GM19035 (cell line): ENCODE data around the gene ZNF283.
"Not testable (repeated sequence)": the region's sequence is repeated elsewhere in the genome, so short reads cannot be mapped to it uniquely, and the experiment has no call there.

Source experiments
- ATAC-seq: cut with Tn5 transposase; IDR thresholded peaks from one replicate; pipeline ENCODE4 v1.9.1; 2021; ENCODE audit not compliant: unreplicated experiment

ZNF283 gene

GRCh38 chr19:43799502-43800142, 27.5 kb upstream of the ZNF283 start:
- ATAC-seq, result no peak

- ATAC-seq, result no peak
Observed at GRCh38 chr19:43802216-43802951, 24.7 kb upstream of the ZNF283 start, which contains the start of gene LYPD5. Gene LYPD5 (minus strand): TSS chr19:43802447. CDS start chr19:43802380, 67 bp downstream.

GRCh38 chr19:43804432-43804831, 22.7 kb upstream of the ZNF283 start:
- no peak for ATAC-seq

- not testable (repeated sequence) for ATAC-seq
Observed at GRCh38 chr19:43806401-43806800, 20.7 kb upstream of the ZNF283 start.

- no peak for ATAC-seq
Observed at GRCh38 chr19:43806848-43807247, 20.3 kb upstream of the ZNF283 start.

- no peak for ATAC-seq
Observed at GRCh38 chr19:43807651-43808050, 19.5 kb upstream of the ZNF283 start.

- ATAC-seq, result no peak
Observed at GRCh38 chr19:43809762-43810696, 17.1 kb upstream of the ZNF283 start.

- ATAC-seq, result no peak
Observed at GRCh38 chr19:43811837-43812236, 15.3 kb upstream of the ZNF283 start.

GRCh38 chr19:43812259-43812658, 14.9 kb upstream of the ZNF283 start:
- ATAC-seq, result no peak

- no peak for ATAC-seq
Observed at GRCh38 chr19:43812688-43813087, 14.4 kb upstream of the ZNF283 start.

GRCh38 chr19:43814663-43815352, 12.3 kb upstream of the ZNF283 start:
- no peak for ATAC-seq

- ATAC-seq, result not testable (repeated sequence)
Observed at GRCh38 chr19:43817454-43817853, 9.7 kb upstream of the ZNF283 start.

GRCh38 chr19:43818500-43818899, 8.6 kb upstream of the ZNF283 start:
- no peak for ATAC-seq

- no peak for ATAC-seq
Observed at GRCh38 chr19:43820098-43820883, 6.8 kb upstream of the ZNF283 start.

- ATAC-seq, result no peak
Observed at GRCh38 chr19:43820884-43821215, 6.3 kb upstream of the ZNF283 start.

- ATAC-seq, result not testable (repeated sequence)
Observed at GRCh38 chr19:43823856-43824255, 3.3 kb upstream of the ZNF283 start.

- not testable (repeated sequence) for ATAC-seq
Observed at GRCh38 chr19:43824572-43824971, 2.5 kb upstream of the ZNF283 start.

GRCh38 chr19:43839139-43839538, 12.0 kb downstream of the ZNF283 start:
- no peak for ATAC-seq

- no peak for ATAC-seq
Observed at GRCh38 chr19:43842007-43842406, 14.9 kb downstream of the ZNF283 start.

GRCh38 chr19:43847246-43847645, 20.1 kb downstream of the ZNF283 start:
- no peak for ATAC-seq
